ENCODE measurements around the gene CAPN13.

The CAPN13 gene

GRCh38 chr2:30714811-30715709 lies 92.2 kb downstream of the CAPN13 start:
- H3K27ac Mint-ChIP-seq, result no peak overlapping the region

DNA sequence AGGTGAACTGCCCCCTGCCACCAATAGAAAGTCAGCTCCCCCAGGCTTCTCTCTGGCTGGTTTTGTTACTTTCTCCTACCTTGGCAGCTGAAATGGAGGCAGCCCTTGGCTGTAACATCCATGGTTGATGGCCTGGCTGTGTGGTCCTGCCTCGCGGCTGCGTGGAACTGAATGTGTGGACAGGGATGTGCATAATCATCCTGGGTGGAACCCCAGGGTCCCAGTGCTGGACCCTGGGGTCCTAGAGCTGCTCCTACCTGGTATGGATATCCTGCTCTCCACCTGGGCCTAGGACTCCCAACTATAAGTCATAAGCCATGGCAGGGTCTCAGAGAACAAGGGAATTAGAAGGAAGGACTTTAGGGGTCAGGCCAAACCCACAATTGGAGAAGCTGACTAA lies 93.5 kb downstream of the CAPN13 start:
- H3K4me3 Mint-ChIP-seq, result no peak overlapping the region
- peaks cover 17% of the 10 kb centered on the region for H3K27me3 Mint-ChIP-seq (ENCODE audit: low read depth)
- H3K36me3 Mint-ChIP-seq (ENCODE audit: low read depth), result no peaks in the 10 kb centered on the region
- H3K4me1 Mint-ChIP-seq (ENCODE audit: low read depth), result peaks cover 5% of the 10 kb centered on the region
- no peaks in the 10 kb centered on the region for H3K9me3 Mint-ChIP-seq
- peak overlapping the region; percentile 47 for H3K27ac Mint-ChIP-seq

More at GRCh38 chr2:30714811-30715709, 92.2 kb downstream of the CAPN13 start:
- Mint-ChIP-seq H3K4me3 (no peak overlapping the region), H3K4me1 (ENCODE audit: low read depth) (peaks cover 5% of the 10 kb centered on the region), H3K9me3 (no peaks in the 10 kb centered on the region), H3K36me3 (ENCODE audit: low read depth) (no peaks in the 10 kb centered on the region), H3K27me3 (ENCODE audit: low read depth) (peaks cover 21% of the 10 kb centered on the region)

- no peak overlapping the region for H3K27ac Mint-ChIP-seq
- no peaks in the 10 kb centered on the region for H3K36me3 Mint-ChIP-seq (ENCODE audit: low read depth)
- peaks cover 5% of the 10 kb centered on the region for H3K4me1 Mint-ChIP-seq (ENCODE audit: low read depth)
- H3K27me3 Mint-ChIP-seq (ENCODE audit: low read depth), result peaks cover 9% of the 10 kb centered on the region
- H3K9me3 Mint-ChIP-seq, result no peaks in the 10 kb centered on the region
- H3K4me3 Mint-ChIP-seq, result no peak overlapping the region
These were observed 95.6 kb downstream of the CAPN13 start for GRCh38 chr2:30711646-30712085.

- peaks cover 5% of the 10 kb centered on the region for H3K4me1 Mint-ChIP-seq (ENCODE audit: low read depth)
- no peaks in the 10 kb centered on the region for H3K9me3 Mint-ChIP-seq
- H3K27me3 Mint-ChIP-seq (ENCODE audit: low read depth), result peaks cover 9% of the 10 kb centered on the region
- no peak overlapping the region for H3K27ac Mint-ChIP-seq
- no peak overlapping the region for H3K4me3 Mint-ChIP-seq
- H3K36me3 Mint-ChIP-seq (ENCODE audit: low read depth), result no peaks in the 10 kb centered on the region
These were observed 96.8 kb downstream of the CAPN13 start for GRCh38 chr2:30710461-30710860.

DNA sequence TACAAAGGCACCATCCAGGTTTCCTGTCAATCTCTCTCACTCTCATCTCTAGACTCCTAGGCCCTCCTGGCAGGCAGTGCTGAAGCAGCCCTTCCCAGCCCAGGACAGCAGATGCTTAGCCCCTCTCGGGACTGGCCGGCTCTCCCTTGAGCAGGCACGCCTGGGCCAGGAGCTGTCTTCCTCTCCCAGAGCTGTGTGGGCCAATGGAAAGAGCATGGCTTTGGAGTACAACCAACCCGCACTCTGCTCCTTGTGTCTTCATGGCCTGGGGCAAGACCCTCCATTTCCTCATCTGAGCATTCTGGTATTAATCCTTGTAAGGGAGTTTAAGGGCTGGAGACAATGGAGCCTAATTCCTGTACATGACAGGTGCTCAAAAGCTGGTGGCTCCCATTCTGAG lies 97.2 kb downstream of the CAPN13 start:
- Mint-ChIP-seq H3K36me3 (ENCODE audit: low read depth) (no peaks in the 10 kb centered on the region), H3K27me3 (ENCODE audit: low read depth) (peaks cover 5% of the 10 kb centered on the region), H3K4me3 (no peak overlapping the region), H3K27ac (no peak overlapping the region), H3K9me3 (no peaks in the 10 kb centered on the region), H3K4me1 (ENCODE audit: low read depth) (peaks cover 2% of the 10 kb centered on the region)

DNA sequence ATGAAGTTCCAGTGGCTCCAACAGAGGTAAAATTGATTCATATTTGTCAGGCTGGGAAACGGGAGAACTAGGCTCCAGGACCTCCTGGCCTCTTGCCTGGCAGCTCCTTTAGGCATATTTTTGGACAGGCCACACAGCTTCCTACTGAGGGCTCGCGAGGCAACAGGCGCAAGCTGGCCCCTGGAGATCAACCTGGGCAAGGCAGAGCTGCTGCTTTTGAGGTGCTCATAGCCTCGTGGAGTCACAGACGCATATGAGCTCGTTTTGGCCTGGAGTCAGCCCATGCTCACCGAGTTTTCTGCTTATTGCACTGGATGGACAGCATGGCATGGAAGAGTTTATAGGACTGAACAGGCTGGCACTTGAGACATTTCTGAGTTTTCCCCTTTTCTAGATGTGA lies 97.7 kb downstream of the CAPN13 start:
- Mint-ChIP-seq H3K36me3 (ENCODE audit: low read depth) (no peaks in the 10 kb centered on the region), H3K27me3 (ENCODE audit: low read depth) (no peaks in the 10 kb centered on the region), H3K9me3 (no peaks in the 10 kb centered on the region), H3K4me1 (ENCODE audit: low read depth) (peaks cover 2% of the 10 kb centered on the region), H3K4me3 (no peak overlapping the region), H3K27ac (no peak overlapping the region)

GRCh38 chr2:30708491-30709290 lies 98.6 kb downstream of the CAPN13 start:
- Mint-ChIP-seq H3K36me3 (ENCODE audit: low read depth) (no peaks in the 10 kb centered on the region), H3K27me3 (ENCODE audit: low read depth) (peaks cover 4% of the 10 kb centered on the region), H3K4me1 (ENCODE audit: low read depth) (peaks cover 2% of the 10 kb centered on the region), H3K4me3 (no peak overlapping the region), H3K27ac (no peak overlapping the region), H3K9me3 (no peaks in the 10 kb centered on the region)

DNA sequence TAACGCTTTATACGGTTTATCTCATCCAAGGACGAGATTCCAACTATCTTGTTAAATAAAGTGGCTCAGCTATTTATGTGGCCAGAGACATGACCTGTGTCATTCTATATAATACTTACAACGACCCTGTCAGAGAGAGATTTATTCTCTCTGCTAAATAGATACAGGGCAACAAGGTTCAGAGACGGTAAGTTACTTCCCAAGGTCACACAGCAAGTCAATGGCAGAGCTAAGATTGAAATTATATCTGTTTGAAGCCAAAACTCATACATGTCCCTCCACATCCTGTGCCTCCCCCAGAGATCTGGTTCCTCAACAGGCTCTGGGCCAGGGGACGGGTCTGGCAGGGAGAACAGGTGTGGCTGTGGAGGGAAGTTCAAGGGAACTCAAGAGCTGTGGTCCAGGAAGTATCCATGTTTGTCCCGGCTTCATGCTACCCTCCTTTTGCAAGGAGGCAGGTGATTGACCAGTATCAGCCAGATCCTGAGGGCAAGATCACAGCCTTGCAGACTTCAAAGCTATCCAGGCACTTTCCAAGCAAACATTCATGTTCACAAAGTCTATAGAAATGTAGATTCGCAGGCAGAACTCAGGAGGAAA lies 99.8 kb downstream of the CAPN13 start:
- Mint-ChIP-seq H3K27me3 (ENCODE audit: low read depth) (peaks cover 4% of the 10 kb centered on the region), H3K4me1 (ENCODE audit: low read depth) (peaks cover 2% of the 10 kb centered on the region), H3K36me3 (ENCODE audit: low read depth) (no peaks in the 10 kb centered on the region), H3K9me3 (peaks cover 9% of the 10 kb centered on the region), H3K4me3 (no peak overlapping the region), H3K27ac (no peak overlapping the region)

GRCh38 chr2:30706534-30707303 lies 100.5 kb downstream of the CAPN13 start:
- Mint-ChIP-seq H3K4me1 (ENCODE audit: low read depth) (peaks cover 2% of the 10 kb centered on the region), H3K27me3 (ENCODE audit: low read depth) (peaks cover 9% of the 10 kb centered on the region), H3K9me3 (peaks cover 16% of the 10 kb centered on the region), H3K36me3 (ENCODE audit: low read depth) (peaks cover 4% of the 10 kb centered on the region), H3K27ac (no peak overlapping the region), H3K4me3 (no peak overlapping the region)

DNA sequence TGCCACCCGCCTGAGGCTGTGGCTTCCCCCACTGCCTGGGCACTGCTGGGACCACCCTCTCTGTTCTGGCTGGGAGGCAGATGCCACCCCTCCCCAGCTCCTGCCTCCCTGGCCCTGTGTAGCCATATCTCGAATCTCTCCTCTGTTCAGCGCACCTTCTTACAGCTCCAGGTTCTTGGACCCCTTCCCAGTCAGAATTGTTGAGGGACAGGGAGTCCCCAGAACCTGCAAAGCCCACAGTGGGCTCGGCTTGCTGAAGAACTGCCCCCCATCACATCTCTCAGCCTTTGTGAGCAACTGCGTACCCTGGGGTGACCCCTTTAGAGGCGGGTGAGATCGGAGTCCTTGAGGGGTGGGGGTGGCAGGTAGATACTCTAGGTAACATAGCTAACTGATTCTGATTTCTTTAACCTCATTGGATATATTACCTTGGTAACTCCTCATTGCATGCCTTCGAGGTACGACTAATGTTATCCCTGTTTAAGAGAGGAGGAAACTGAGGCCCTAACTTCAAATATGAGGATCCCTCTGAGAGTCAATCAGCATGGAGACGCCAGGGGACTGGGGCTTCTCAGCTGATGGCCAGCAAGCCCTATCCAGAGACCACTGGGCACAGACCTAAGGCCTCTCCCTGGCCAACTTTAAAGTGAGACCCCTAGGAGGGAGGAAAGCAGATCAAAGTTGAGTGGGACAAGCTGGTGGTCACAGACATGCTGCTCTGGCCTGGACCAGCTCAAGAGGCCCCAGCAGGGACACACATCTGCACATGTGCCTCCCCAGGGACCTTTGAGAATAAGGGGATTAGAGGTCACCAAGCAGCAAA lies 101.3 kb downstream of the CAPN13 start:
- H3K27ac Mint-ChIP-seq, result no peak overlapping the region
- peaks cover 20% of the 10 kb centered on the region for H3K9me3 Mint-ChIP-seq
- peaks cover 9% of the 10 kb centered on the region for H3K27me3 Mint-ChIP-seq (ENCODE audit: low read depth)
- H3K4me3 Mint-ChIP-seq, result no peak overlapping the region
- H3K4me1 Mint-ChIP-seq (ENCODE audit: low read depth), result peaks cover 2% of the 10 kb centered on the region
- peaks cover 4% of the 10 kb centered on the region for H3K36me3 Mint-ChIP-seq (ENCODE audit: low read depth)

DNA sequence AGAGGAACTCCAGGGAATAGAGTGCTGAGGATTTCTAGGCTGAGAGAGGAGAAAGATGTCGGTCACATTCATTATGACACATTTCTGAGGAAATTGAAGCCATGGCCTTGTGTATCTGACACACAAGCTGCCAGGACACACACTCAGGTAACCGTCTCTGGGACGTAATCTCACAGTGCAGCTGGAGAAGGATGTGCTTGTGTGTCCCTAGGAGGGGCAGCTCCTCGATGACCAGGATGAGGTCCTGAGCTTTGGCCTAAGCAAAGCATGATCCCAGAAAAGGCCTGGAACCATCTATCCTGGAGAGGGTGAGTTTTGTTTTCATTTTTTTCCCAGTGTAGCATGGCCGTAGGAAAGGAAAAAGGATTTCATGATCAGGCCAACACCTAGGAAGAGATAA lies 102.2 kb downstream of the CAPN13 start:
- no peak overlapping the region for H3K27ac Mint-ChIP-seq

DNA sequence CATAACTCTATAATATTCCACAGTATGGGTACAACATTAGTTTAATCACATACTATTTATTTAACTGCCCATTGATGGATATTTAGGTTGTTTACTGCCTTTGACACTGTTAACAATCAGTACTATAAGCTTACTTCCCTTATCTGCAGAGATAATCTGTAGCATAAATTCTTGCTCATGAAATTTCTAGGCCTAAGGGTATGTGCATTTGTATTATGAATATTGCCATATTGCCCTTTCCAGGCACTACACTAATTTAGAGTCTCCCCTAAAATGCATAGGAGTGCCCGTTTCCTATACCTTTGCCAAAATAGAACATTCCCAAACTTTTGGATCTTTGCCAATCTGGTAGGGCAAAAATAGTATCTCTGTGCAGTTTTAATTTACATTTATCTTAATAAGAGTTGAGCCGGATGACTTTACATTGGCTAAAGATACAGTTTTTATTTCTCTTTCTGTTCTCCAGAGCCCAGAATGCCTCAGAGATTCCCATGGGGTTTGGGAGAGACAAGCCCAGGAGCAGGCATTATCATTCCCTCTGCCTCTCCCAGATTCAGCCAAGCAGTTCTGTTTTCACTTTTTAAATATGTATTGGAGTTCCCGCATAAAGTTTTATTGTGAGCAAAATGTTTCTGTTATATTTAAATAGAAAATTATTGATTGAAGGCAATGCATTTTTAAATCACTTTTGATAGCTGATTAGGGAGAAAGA lies 102.8 kb downstream of the CAPN13 start:
- H3K9me3 Mint-ChIP-seq, result peaks cover 20% of the 10 kb centered on the region
- no peak overlapping the region for H3K4me3 Mint-ChIP-seq
- peaks cover 4% of the 10 kb centered on the region for H3K36me3 Mint-ChIP-seq (ENCODE audit: low read depth)
- peaks cover 16% of the 10 kb centered on the region for H3K27me3 Mint-ChIP-seq (ENCODE audit: low read depth)
- H3K27ac Mint-ChIP-seq, result no peak overlapping the region
- H3K4me1 Mint-ChIP-seq (ENCODE audit: low read depth), result no peaks in the 10 kb centered on the region

More for the DNA sequence above, 102.2 kb downstream of the CAPN13 start:
- Mint-ChIP-seq H3K4me1 (ENCODE audit: low read depth) (no peaks in the 10 kb centered on the region), H3K4me3 (no peak overlapping the region), H3K36me3 (ENCODE audit: low read depth) (peaks cover 4% of the 10 kb centered on the region), H3K9me3 (peaks cover 20% of the 10 kb centered on the region), H3K27me3 (ENCODE audit: low read depth) (peaks cover 12% of the 10 kb centered on the region)

- Mint-ChIP-seq H3K4me3 (no peak overlapping the region), H3K4me1 (ENCODE audit: low read depth) (no peaks in the 10 kb centered on the region), H3K9me3 (peaks cover 20% of the 10 kb centered on the region), H3K27ac (no peak overlapping the region), H3K36me3 (ENCODE audit: low read depth) (peaks cover 4% of the 10 kb centered on the region), H3K27me3 (ENCODE audit: low read depth) (peaks cover 16% of the 10 kb centered on the region)
These were observed 104.6 kb downstream of the CAPN13 start for GRCh38 chr2:30702694-30703093.

All from T-helper 1 cell treated with Interleukin-12 subunit alpha and Interleukin-12 subunit beta and Interleukin-4 antibody, amounts not matched to agents 30 μg/mL and 1 μg/mL, for 36 hours (primary cell).